CD14-positive monocyte (primary cell): ENCODE results near the gene LYZL1. TPM values are rescaled to one million over a fixed set of nuclear protein-coding genes. Genes with fewer than 3 reads are reported as not detected.

Experiments used
- DNase-seq, 3 donors: peaks; one replicate each; pipeline ENCODE4 v3.0.0-alpha.2; 2011 to 2022
- H2AFZ ChIP-seq: 2 replicates; pipeline ENCODE4 v1.6.0; 2012; ENCODE audit warnings: mild to moderate bottlenecking, low read depth, low read length, inconsistent platforms; ENCODE audit not compliant: insufficient read depth, poor library complexity, severe bottlenecking
- H3K27ac ChIP-seq, 2 donors: 1 replicate in 1 of 2; 2 replicates in 1 of 2; pipeline ENCODE4 v1.5.1; 2012 to 2013; ENCODE audit warnings: low read length in 2 of 2, control low read depth in 1 of 2, inconsistent platforms in 1 of 2, low read depth in 1 of 2, mild to moderate bottlenecking in 1 of 2
- H3K27me3 ChIP-seq, 2 donors: one replicate each; pipeline versions ENCODE4 v1.6.0 to v1.6.1; 2011 to 2013; ENCODE audit warnings: low read length in 2 of 2; ENCODE audit not compliant: control insufficient read depth in 2 of 2, insufficient read depth in 2 of 2
- H3K36me3 ChIP-seq, 2 donors: replicated peaks in 1 of 2; 1 replicate in 1 of 2; 2 replicates in 1 of 2; pipeline versions ENCODE4 v1.5.1 to v1.6.1; 2012 to 2013; ENCODE audit warnings: low read length in 2 of 2, control low read depth in 1 of 2, inconsistent platforms in 1 of 2, mild to moderate bottlenecking in 1 of 2; ENCODE audit not compliant: insufficient read depth in 2 of 2, control insufficient read depth in 1 of 2
- H3K4me1 ChIP-seq, 2 donors: 1 replicate in 1 of 2; 2 replicates in 1 of 2; pipeline versions ENCODE4 v1.5.1 to v1.6.1; 2012 to 2013; ENCODE audit warnings: low read length in 2 of 2, control low read depth in 1 of 2, inconsistent platforms in 1 of 2, mild to moderate bottlenecking in 1 of 2, moderate library complexity in 1 of 2; ENCODE audit not compliant: insufficient read depth in 2 of 2, control insufficient read depth in 1 of 2
- H3K4me2 ChIP-seq: replicated peaks from 2 replicates; pipeline ENCODE3; 2012; ENCODE audit warnings: low read length, moderate library complexity, mild to moderate bottlenecking; ENCODE audit not compliant: poor library complexity, severe bottlenecking; ENCODE audit errors: extremely low read depth
- H3K4me3 ChIP-seq, 3 experiments: fragments of 200-600 bp in 1 of 3; sonication (generic) in 1 of 3; replicated peaks in 1 of 3; 1 replicate in 2 of 3; 2 replicates in 1 of 3; pipeline ENCODE4 v1.5.1; 2011 to 2013; ENCODE audit warnings: low read length in 3 of 3, mild to moderate bottlenecking in 3 of 3, control low read depth in 2 of 3, low read depth in 2 of 3, inconsistent platforms in 1 of 3, moderate library complexity in 1 of 3
- H3K79me2 ChIP-seq: 2 replicates; pipeline ENCODE4 v1.6.0; 2012; ENCODE audit warnings: mild to moderate bottlenecking, control low read depth, inconsistent platforms, low read length, moderate library complexity; ENCODE audit not compliant: insufficient read depth
- H3K9ac ChIP-seq: 2 replicates; pipeline ENCODE4 v1.6.0; 2017; ENCODE audit warnings: low read length, mild to moderate bottlenecking; ENCODE audit not compliant: insufficient read depth, poor library complexity, severe bottlenecking
- H3K9me3 ChIP-seq, 2 donors: replicated peaks in 1 of 2; 1 replicate in 1 of 2; 2 replicates in 1 of 2; pipeline versions ENCODE4 v1.5.1 to v1.6.1; 2012 to 2013; ENCODE audit warnings: low read length in 2 of 2, control low read depth in 1 of 2; ENCODE audit not compliant: control insufficient read depth in 1 of 2, insufficient read depth in 1 of 2
- H4K20me1 ChIP-seq: 2 replicates; pipeline ENCODE4 v1.6.0; 2012; ENCODE audit warnings: mild to moderate bottlenecking, low read length, control low read depth, moderate library complexity; ENCODE audit not compliant: insufficient read depth
- H3K27ac Mint-ChIP-seq, 7 donors: one replicate each; pipeline ENCODE4 v1.8.0; 2020; ENCODE audit warnings: mild to moderate bottlenecking in 7 of 7, mixed read lengths in 7 of 7, moderate library complexity in 6 of 7, inconsistent platforms in 2 of 7
- H3K27me3 Mint-ChIP-seq, 3 donors: one replicate each; pipeline ENCODE4 v1.8.0; 2021 to 2022; ENCODE audit warnings: low read depth in 3 of 3, mild to moderate bottlenecking in 3 of 3, mixed read lengths in 3 of 3, moderate library complexity in 3 of 3, inconsistent platforms in 1 of 3
- H3K36me3 Mint-ChIP-seq, 2 donors: one replicate each; pipeline ENCODE4 v1.8.0; 2020; ENCODE audit warnings: mixed read lengths in 2 of 2, inconsistent platforms in 1 of 2, mild to moderate bottlenecking in 1 of 2
- H3K4me1 Mint-ChIP-seq: one replicate; pipeline ENCODE4 v1.8.0; 2020; ENCODE audit warnings: mild to moderate bottlenecking, mixed read lengths
- H3K4me3 Mint-ChIP-seq, 2 donors: one replicate each; pipeline ENCODE4 v1.8.0; 2020; ENCODE audit warnings: mild to moderate bottlenecking in 2 of 2, mixed read lengths in 2 of 2, moderate library complexity in 1 of 2
- H3K9me3 Mint-ChIP-seq, 7 donors: one replicate each; pipeline ENCODE4 v1.8.0; 2020 to 2022; ENCODE audit warnings: mixed read lengths in 7 of 7, mild to moderate bottlenecking in 6 of 7, moderate library complexity in 6 of 7, inconsistent platforms in 2 of 7
- WGBS: methylation state at CpG from one replicate; pipeline ENCODE4 v1.1.5; 2013; ENCODE audit warnings: missing lambda C conversion rate; ENCODE audit not compliant: insufficient coverage; 5-methylcytosine and 5-hydroxymethylcytosine counted together
- intact Hi-C, 2 donors: fragments of 100-400 bp; cut with micrococcal nuclease; formaldehyde crosslinking; loops; one replicate each; pipeline versions ENCODE4 v1.15.0 to v1.15.1; 2023
- polyA plus RNA-seq, 3 donors: library from polyadenylated mRNA; depleted of rRNA in 1 of 3; unstranded in 2 of 3; stranded (reverse) in 1 of 3; fragments of 300-500 nt in 2 of 3; fragments of >200 nt in 1 of 3; fragmentation: Illumina TruSeq in 2 of 3; gene quantifications; 1 replicate in 2 of 3; 2 replicates in 1 of 3; pipeline ENCODE4 v1.2.3, GENCODE V29; 2012 to 2021
- TF ChIP-seq, protein P1 (sequence below): fragments of 200-600 bp; IDR thresholded peaks from one replicate; pipeline ENCODE4 v1.8.0; 2022; ENCODE audit warnings: antibody characterized with exemption, mild to moderate bottlenecking

The LYZL1 gene
- polyA plus RNA-seq, 3 donors, result not detected

DNA sequence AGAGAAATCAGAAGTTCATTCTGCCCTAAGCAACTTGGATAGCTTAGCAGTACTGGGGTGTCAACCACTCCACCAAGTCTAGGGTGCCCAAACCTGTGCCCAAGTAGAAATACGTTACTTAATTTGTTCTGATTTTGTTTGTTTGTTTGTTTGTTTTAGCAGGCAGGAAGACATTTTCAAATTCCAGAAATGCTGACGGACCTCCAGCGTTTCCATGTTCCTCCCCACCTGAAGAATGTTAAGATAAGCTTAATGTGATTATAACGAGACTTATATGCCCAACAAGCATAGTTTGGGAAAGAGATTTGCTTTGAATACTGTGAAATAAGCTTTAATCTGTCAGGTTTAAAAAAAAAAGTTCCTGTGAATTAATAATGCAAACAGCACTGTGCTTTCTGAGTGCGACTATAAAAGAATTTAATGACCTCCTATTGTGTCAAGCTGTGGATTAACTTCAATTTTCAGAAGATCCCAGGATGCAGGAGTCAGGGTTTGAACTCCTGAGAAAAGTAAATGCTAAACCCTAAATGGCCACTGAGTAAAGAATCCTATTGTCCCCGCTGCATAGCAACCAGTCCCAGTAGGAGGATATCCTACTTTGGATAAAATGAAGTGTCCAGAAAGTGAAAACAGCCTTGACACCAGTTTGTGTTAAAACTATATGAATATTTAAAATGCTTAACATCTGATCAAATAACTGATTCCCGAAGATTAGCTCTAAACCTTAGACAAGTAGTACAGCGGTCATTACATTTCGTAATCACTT, 56.5 kb downstream of the LYZL1 start:
- Mint-ChIP-seq H3K4me3 (no peak overlapping the region), H3K9me3 (peaks cover 7 to 24% (median 9%) of the 10 kb centered on the region in 7 donors), H3K36me3 (no peaks in the 10 kb centered on the region), H3K27me3 (peaks cover 2 to 11% (median 7%) of the 10 kb centered on the region in 3 donors), H3K4me1 (peaks cover 4% of the 10 kb centered on the region), H3K27ac (no peak overlapping the region)
- no peak for DNase-seq
- Histone ChIP-seq H3K27ac (no peak overlapping the region), H3K36me3 (no peaks in the 10 kb centered on the region), H3K9ac (no peak overlapping the region), H2AFZ (no peak overlapping the region), H3K4me1 (no peaks in the 10 kb centered on the region), H3K4me2 (no peak overlapping the region), H3K79me2 (no peaks in the 10 kb centered on the region), H4K20me1 (no peaks in the 10 kb centered on the region), H3K4me3 (no peak overlapping the region), H3K9me3 (peaks cover 0 to 2% of the 10 kb centered on the region in 2 donors), H3K27me3 (no peaks in the 10 kb centered on the region)
- intact Hi-C loops, result no loop called here
- TF ChIP-seq, protein P1, sequence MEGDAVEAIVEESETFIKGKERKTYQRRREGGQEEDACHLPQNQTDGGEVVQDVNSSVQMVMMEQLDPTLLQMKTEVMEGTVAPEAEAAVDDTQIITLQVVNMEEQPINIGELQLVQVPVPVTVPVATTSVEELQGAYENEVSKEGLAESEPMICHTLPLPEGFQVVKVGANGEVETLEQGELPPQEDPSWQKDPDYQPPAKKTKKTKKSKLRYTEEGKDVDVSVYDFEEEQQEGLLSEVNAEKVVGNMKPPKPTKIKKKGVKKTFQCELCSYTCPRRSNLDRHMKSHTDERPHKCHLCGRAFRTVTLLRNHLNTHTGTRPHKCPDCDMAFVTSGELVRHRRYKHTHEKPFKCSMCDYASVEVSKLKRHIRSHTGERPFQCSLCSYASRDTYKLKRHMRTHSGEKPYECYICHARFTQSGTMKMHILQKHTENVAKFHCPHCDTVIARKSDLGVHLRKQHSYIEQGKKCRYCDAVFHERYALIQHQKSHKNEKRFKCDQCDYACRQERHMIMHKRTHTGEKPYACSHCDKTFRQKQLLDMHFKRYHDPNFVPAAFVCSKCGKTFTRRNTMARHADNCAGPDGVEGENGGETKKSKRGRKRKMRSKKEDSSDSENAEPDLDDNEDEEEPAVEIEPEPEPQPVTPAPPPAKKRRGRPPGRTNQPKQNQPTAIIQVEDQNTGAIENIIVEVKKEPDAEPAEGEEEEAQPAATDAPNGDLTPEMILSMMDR, result no peak
- 100% methylated on average over 3 of the region's 9 CpGs for WGBS

DNA sequence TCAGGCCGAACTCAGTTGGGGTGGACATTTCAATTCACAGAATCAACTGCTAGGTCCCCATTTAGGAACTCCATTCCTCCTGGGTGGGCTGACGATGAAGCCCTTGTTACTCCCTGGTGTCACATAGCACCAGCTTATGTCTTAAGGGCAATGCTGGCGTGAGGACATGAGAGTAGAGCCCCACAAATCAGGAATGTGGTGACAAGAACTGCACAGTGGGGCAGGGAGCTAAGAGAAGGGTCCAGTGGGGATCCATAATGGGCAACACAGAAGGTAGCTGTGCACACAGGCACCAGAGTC, 57.0 kb downstream of the LYZL1 start:
- H3K4me1 Mint-ChIP-seq, result peaks cover 4% of the 10 kb centered on the region
- intact Hi-C loops, result no loop called here
- Histone ChIP-seq H3K4me2 (no peak overlapping the region), H3K4me1 (no peaks in the 10 kb centered on the region), H3K4me3 (no peak overlapping the region), H3K9me3 (peaks cover 0 to 2% of the 10 kb centered on the region in 2 donors), H3K27me3 (no peaks in the 10 kb centered on the region), H3K9ac (no peak overlapping the region), H3K36me3 (no peaks in the 10 kb centered on the region), H3K27ac (no peak overlapping the region), H3K79me2 (no peaks in the 10 kb centered on the region), H2AFZ (no peak overlapping the region), H4K20me1 (no peaks in the 10 kb centered on the region)
- TF ChIP-seq, protein P1, result no peak
- WGBS, result 85% methylated on average over 3 of the region's 3 CpGs
- no peak for DNase-seq
- H3K36me3 Mint-ChIP-seq, result no peaks in the 10 kb centered on the region
- H3K9me3 Mint-ChIP-seq, result peaks cover 7 to 24% (median 9%) of the 10 kb centered on the region in 7 donors
- peaks cover 2 to 11% (median 7%) of the 10 kb centered on the region in 3 donors for H3K27me3 Mint-ChIP-seq
- no peak overlapping the region for H3K27ac Mint-ChIP-seq
- no peak overlapping the region for H3K4me3 Mint-ChIP-seq
